HL-60 (cell line): Measurements from ENCODE around the gene TOP2A.

Experiments used
- CTCF ChIP-seq: IDR thresholded peaks from one replicate; pipeline ENCODE4 v1.5.1; 2011; ENCODE audit warnings: low read length, control low read depth, inconsistent platforms; ENCODE audit not compliant: insufficient read depth
- TF ChIP-seq, protein P1 (sequence below): IDR thresholded peaks from 2 replicates; pipeline ENCODE4 v1.6.1; 2012; ENCODE audit warnings: low read depth; ENCODE audit not compliant: insufficient replicate concordance

- no peak for TF ChIP-seq CTCF
- TF ChIP-seq, protein P1, sequence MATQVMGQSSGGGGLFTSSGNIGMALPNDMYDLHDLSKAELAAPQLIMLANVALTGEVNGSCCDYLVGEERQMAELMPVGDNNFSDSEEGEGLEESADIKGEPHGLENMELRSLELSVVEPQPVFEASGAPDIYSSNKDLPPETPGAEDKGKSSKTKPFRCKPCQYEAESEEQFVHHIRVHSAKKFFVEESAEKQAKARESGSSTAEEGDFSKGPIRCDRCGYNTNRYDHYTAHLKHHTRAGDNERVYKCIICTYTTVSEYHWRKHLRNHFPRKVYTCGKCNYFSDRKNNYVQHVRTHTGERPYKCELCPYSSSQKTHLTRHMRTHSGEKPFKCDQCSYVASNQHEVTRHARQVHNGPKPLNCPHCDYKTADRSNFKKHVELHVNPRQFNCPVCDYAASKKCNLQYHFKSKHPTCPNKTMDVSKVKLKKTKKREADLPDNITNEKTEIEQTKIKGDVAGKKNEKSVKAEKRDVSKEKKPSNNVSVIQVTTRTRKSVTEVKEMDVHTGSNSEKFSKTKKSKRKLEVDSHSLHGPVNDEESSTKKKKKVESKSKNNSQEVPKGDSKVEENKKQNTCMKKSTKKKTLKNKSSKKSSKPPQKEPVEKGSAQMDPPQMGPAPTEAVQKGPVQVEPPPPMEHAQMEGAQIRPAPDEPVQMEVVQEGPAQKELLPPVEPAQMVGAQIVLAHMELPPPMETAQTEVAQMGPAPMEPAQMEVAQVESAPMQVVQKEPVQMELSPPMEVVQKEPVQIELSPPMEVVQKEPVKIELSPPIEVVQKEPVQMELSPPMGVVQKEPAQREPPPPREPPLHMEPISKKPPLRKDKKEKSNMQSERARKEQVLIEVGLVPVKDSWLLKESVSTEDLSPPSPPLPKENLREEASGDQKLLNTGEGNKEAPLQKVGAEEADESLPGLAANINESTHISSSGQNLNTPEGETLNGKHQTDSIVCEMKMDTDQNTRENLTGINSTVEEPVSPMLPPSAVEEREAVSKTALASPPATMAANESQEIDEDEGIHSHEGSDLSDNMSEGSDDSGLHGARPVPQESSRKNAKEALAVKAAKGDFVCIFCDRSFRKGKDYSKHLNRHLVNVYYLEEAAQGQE, result no peak
These were observed 15.0 kb downstream of the TOP2A start for GRCh38 chr17:40402668-40403067.
